Spleen (tissue), 11 donors: ENCODE results near the gene GLYR1. TPM values are rescaled to one million over a fixed set of nuclear protein-coding genes. Genes with fewer than 3 reads are reported as not detected.

ENCODE experiments used
- DNase-seq: peaks from one replicate; pipeline ENCODE4 v3.0.0-alpha.2; 2020
- H3K27ac ChIP-seq, 8 donors: fragments of 200-600 bp; sonication (generic) in 7 of 8; 1 replicate in 4 of 8; 2 replicates in 4 of 8; pipeline versions ENCODE4 v1.5.0 to v1.8.0; 2016 to 2021; ENCODE audit warnings: inconsistent platforms in 4 of 8, mild to moderate bottlenecking in 4 of 8, moderate library complexity in 1 of 8
- H3K27me3 ChIP-seq, 7 donors: fragments of 200-600 bp; sonication (generic) in 6 of 7; replicated peaks in 1 of 7; 1 replicate in 4 of 7; 2 replicates in 3 of 7; pipeline versions ENCODE4 v1.5.0 to v1.8.0; 2016 to 2021; ENCODE audit warnings: inconsistent platforms in 3 of 7, mild to moderate bottlenecking in 1 of 7
- H3K36me3 ChIP-seq, 6 donors: fragments of 200-600 bp; sonication (generic) in 5 of 6; 1 replicate in 4 of 6; 2 replicates in 2 of 6; pipeline versions ENCODE4 v1.5.0 to v1.8.0; 2016 to 2021; ENCODE audit warnings: inconsistent platforms in 2 of 6
- H3K4me1 ChIP-seq, 6 donors: fragments of 200-600 bp; sonication (generic) in 5 of 6; 1 replicate in 3 of 6; 2 replicates in 3 of 6; pipeline versions ENCODE4 v1.5.0 to v1.8.0; 2016 to 2021; ENCODE audit warnings: inconsistent platforms in 3 of 6
- H3K4me3 ChIP-seq, 8 donors: fragments of 200-600 bp; sonication (generic) in 7 of 8; 1 replicate in 4 of 8; 2 replicates in 4 of 8; pipeline versions ENCODE4 v1.5.0 to v1.8.0; 2016 to 2021; ENCODE audit warnings: inconsistent platforms in 4 of 8, mild to moderate bottlenecking in 4 of 8, moderate library complexity in 2 of 8
- H3K9me3 ChIP-seq, 8 donors: fragments of 200-600 bp; sonication (generic) in 7 of 8; 1 replicate in 4 of 8; 2 replicates in 4 of 8; pipeline versions ENCODE4 v1.5.0 to v1.8.0; 2016 to 2021; ENCODE audit warnings: inconsistent platforms in 4 of 8
- CTCF ChIP-seq, 11 experiments: fragments of 200-600 bp in 7 of 11; fragments of 450-650 bp in 4 of 11; sonication (generic) in 4 of 11; IDR thresholded peaks in 8 of 11; conservative IDR thresholded peaks in 3 of 11; 1 replicate in 7 of 11; 2 replicates in 4 of 11; pipeline versions ENCODE4 v1.4.0 to v1.8.0; 2016 to 2021; ENCODE audit warnings: antibody characterized with exemption in 11 of 11, inconsistent platforms in 4 of 11, mild to moderate bottlenecking in 1 of 11
- POLR2A ChIP-seq, 3 donors: fragments of 450-650 bp; IDR thresholded peaks; one replicate each; pipeline ENCODE4 v1.5.1; 2017; ENCODE audit warnings: antibody characterized with exemption in 3 of 3, mild to moderate bottlenecking in 1 of 3
- POLR2AphosphoS5 ChIP-seq, 3 donors: sonication (generic); formaldehyde crosslinking; IDR thresholded peaks; one replicate each; pipeline ENCODE4 v1.5.1; 2017; ENCODE audit warnings: antibody characterized with exemption in 3 of 3
- WGBS, 5 donors: extraction: QIAGEN DNeasy Blood & Tissue Kit in 3 of 5; methylation state at CpG; one replicate each; pipeline versions ENCODE4 v1.1.5 to v1.1.7; 2013 to 2018; 5-methylcytosine and 5-hydroxymethylcytosine counted together
- intact Hi-C: fragments of 100-400 bp; cut with DNase I; formaldehyde crosslinking; loops from one replicate; pipeline ENCODE4 v1.15.0; 2023; ENCODE audit warnings: low total_unique reads
- polyA plus RNA-seq, 3 donors: library from polyadenylated mRNA; stranded (reverse); fragments of 200-250 nt; gene quantifications; one replicate each; pipeline ENCODE4 v1.2.1, GENCODE V29; 2013
- total RNA-seq, 7 donors: library from RNA; depleted of rRNA in 3 of 7; stranded (reverse); fragments of >200 nt in 3 of 7; fragmentation: NEBNext Ultra II Directional in 4 of 7; extraction: Animal tissue kit (Norgen Biotek cat#: 25700) in 4 of 7; gene quantifications; one replicate each; pipeline versions ENCODE4 v1.1.0 to v1.2.1, GENCODE V29; 2016 to 2021
- donor health status: healthy with polysubstance abuse.
- donor health status: DM: no; HTN: no; CAD: no; lungs with moderate emphysema.
- donor health status: DM: no; HTN: no; CAD: no.
- donor health status: Bipolar disorder and iron deficiency.
- donor health status: healthy.
- donor health status: DM: no; HTN: no; CAD: no.
- donor health status: DM: yes; HTN: yes; CAD: no.

Gene GLYR1
- total and polyA plus RNA-seq, 10 donors = 26.6 to 117 (median 62.3) TPM

GRCh38 chr16:4798456-4798855 is 48.6 kb downstream of the GLYR1 start:
- H3K27ac ChIP-seq = no peak overlapping the region

GRCh38 chr16:4797805-4798252 is 49.3 kb downstream of the GLYR1 start:
- H3K4me1 ChIP-seq = peaks cover 15 to 25% (median 23%) of the 10 kb centered on the region in 6 donors
- no peaks in the 10 kb centered on the region for H3K9me3 ChIP-seq
- DNase-seq = no peak
- H3K27ac ChIP-seq = no peak overlapping the region
- intact Hi-C loops = no loop called here
- no peak for TF ChIP-seq POLR2A (IDR thresholded peaks at IDR 0.05)
- TF ChIP-seq POLR2AphosphoS5 (IDR thresholded peaks at IDR 0.05) = peak in 1 of 3 donors; percentile 15
- no peak for TF ChIP-seq CTCF (IDR thresholded peaks at IDR 0.05 in 8 of 11, conservative IDR thresholded peaks at IDR 0.05 in 3 of 11)
- 92 to 99% (median 94%) methylated on average over 16 to 22 of the region's 22 CpGs for WGBS, 5 donors
- H3K4me3 ChIP-seq = no peak overlapping the region
- peaks cover 0 to 56% (median 16%) of the 10 kb centered on the region in 6 donors for H3K36me3 ChIP-seq
- no peaks in the 10 kb centered on the region for H3K27me3 ChIP-seq

More at GRCh38 chr16:4798456-4798855, 48.6 kb downstream of the GLYR1 start:
- H3K4me3 ChIP-seq = no peak overlapping the region
- no peak for DNase-seq
- TF ChIP-seq POLR2A (IDR thresholded peaks at IDR 0.05) (no peak), CTCF (IDR thresholded peaks at IDR 0.05 in 8 of 11, conservative IDR thresholded peaks at IDR 0.05 in 3 of 11) (no peak)
- no peaks in the 10 kb centered on the region for H3K9me3 ChIP-seq
- intact Hi-C loops = no loop called here
- no peaks in the 10 kb centered on the region for H3K27me3 ChIP-seq
- peaks cover 0 to 56% (median 16%) of the 10 kb centered on the region in 6 donors for H3K36me3 ChIP-seq
- peaks cover 19 to 31% (median 29%) of the 10 kb centered on the region in 6 donors for H3K4me1 ChIP-seq
- WGBS, 5 donors = 89 to 96% (median 95%) methylated on average over 3 to 16 of the region's 16 CpGs

GRCh38 chr16:4796982-4797804 is 49.9 kb downstream of the GLYR1 start:
- TF ChIP-seq POLR2A (IDR thresholded peaks at IDR 0.05) = no peak
- TF ChIP-seq CTCF (IDR thresholded peaks at IDR 0.05 in 8 of 11, conservative IDR thresholded peaks at IDR 0.05 in 3 of 11) = no peak
- no peak for TF ChIP-seq POLR2AphosphoS5 (IDR thresholded peaks at IDR 0.05)
- Histone ChIP-seq H3K4me3 (no peak overlapping the region), H3K4me1 (peaks cover 15 to 24% (median 23%) of the 10 kb centered on the region in 6 donors), H3K9me3 (no peaks in the 10 kb centered on the region), H3K36me3 (peaks cover 0 to 56% (median 16%) of the 10 kb centered on the region in 6 donors), H3K27me3 (no peaks in the 10 kb centered on the region), H3K27ac (no peak overlapping the region)
- DNase-seq = no peak
- WGBS, 5 donors = 80 to 90% (median 87%) methylated on average over 13 to 21 of the region's 21 CpGs
- intact Hi-C loops = no loop called here

- Histone ChIP-seq H3K4me3 (no peak overlapping the region), H3K4me1 (peaks cover 5 to 13% (median 12%) of the 10 kb centered on the region in 6 donors), H3K36me3 (peaks cover 0 to 56% (median 16%) of the 10 kb centered on the region in 6 donors), H3K27ac (no peak overlapping the region), H3K27me3 (no peaks in the 10 kb centered on the region), H3K9me3 (no peaks in the 10 kb centered on the region)
- DNase-seq = no peak
- no peak for TF ChIP-seq POLR2AphosphoS5 (IDR thresholded peaks at IDR 0.05)
- TF ChIP-seq CTCF (IDR thresholded peaks at IDR 0.05 in 8 of 11, conservative IDR thresholded peaks at IDR 0.05 in 3 of 11) = no peak
- TF ChIP-seq POLR2A (IDR thresholded peaks at IDR 0.05) = no peak
- intact Hi-C loops = no loop called here
- 87 to 93% (median 90%) methylated on average over 25 to 30 of the region's 30 CpGs for WGBS, 5 donors
Measured at GRCh38 chr16:4795828-4796572, 51.1 kb downstream of the GLYR1 start.
